ENCODE results near the gene ERVV-1. TPM values are rescaled to one million over a fixed set of nuclear protein-coding genes. Genes with fewer than 3 reads are reported as not detected.

The ERVV-1 gene
- total and polyA plus RNA-seq, 2 of the 4 experiments (the other 2 are of a cell fraction), result not detected

DNA sequence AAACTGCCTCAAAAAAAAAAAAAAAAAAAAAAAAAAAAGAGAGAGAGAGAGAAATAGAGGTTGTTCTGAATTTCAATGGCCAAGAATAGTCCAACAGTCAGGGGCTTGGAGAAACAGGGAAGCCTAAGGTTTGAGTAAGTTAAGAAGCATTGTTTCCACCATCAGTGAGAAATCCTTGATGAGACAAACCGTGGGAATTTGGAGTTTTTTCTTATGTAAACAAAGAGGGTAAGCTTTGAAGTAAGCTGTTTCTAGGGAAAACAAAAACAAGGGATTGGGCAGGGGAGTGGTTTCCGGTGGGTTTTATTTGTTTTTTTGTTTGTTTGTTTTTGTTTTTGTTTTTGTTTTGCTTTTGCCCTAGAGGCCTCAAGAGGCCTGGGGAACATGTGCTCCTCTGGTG lies 11.2 kb upstream of the ERVV-1 start:
- TF ChIP-seq NFE2L2 (IDR thresholded peaks at IDR 0.05; ENCODE audit: low read depth, low read length), result no peak
- TF ChIP-seq SMC3 (IDR thresholded peaks at IDR 0.05; ENCODE audit: low read depth, low read length), result no peak
- TF ChIP-seq RFX5 (IDR thresholded peaks at IDR 0.05; ENCODE audit: low read depth, low read length), result no peak
- TF ChIP-seq, protein P1, sequence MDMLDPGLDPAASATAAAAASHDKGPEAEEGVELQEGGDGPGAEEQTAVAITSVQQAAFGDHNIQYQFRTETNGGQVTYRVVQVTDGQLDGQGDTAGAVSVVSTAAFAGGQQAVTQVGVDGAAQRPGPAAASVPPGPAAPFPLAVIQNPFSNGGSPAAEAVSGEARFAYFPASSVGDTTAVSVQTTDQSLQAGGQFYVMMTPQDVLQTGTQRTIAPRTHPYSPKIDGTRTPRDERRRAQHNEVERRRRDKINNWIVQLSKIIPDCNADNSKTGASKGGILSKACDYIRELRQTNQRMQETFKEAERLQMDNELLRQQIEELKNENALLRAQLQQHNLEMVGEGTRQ (IDR thresholded peaks at IDR 0.05; ENCODE audit: low read depth, low read length), result no peak
- TF ChIP-seq, protein P2, sequence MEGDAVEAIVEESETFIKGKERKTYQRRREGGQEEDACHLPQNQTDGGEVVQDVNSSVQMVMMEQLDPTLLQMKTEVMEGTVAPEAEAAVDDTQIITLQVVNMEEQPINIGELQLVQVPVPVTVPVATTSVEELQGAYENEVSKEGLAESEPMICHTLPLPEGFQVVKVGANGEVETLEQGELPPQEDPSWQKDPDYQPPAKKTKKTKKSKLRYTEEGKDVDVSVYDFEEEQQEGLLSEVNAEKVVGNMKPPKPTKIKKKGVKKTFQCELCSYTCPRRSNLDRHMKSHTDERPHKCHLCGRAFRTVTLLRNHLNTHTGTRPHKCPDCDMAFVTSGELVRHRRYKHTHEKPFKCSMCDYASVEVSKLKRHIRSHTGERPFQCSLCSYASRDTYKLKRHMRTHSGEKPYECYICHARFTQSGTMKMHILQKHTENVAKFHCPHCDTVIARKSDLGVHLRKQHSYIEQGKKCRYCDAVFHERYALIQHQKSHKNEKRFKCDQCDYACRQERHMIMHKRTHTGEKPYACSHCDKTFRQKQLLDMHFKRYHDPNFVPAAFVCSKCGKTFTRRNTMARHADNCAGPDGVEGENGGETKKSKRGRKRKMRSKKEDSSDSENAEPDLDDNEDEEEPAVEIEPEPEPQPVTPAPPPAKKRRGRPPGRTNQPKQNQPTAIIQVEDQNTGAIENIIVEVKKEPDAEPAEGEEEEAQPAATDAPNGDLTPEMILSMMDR (conservative IDR thresholded peaks at IDR 0.05; ENCODE audit: low read depth, low read length), result no peak
- in situ Hi-C loops (cut with MboI; ENCODE audit: low sequenced_read_pairs) (no loop called here), intact Hi-C loops (cut with micrococcal nuclease) (no loop called here), dilution Hi-C loops (cut with HindIII; ENCODE audit: low sequenced_read_pairs, unreplicated experiment) (no loop called here)
- no peak overlapping the region for H2AFZ ChIP-seq (replicated peaks; ENCODE audit: low read length, poor library complexity)
- H3K23ac ChIP-seq (ENCODE audit: low read depth, low read length), result no peak overlapping the region
- H4K8ac ChIP-seq (ENCODE audit: low read depth in 2 of 2, low read length in 2 of 2), result no peak overlapping the region
- H2BK20ac ChIP-seq (ENCODE audit: low read depth, low read length), result no peak overlapping the region
- ChIA-PET POLR2A (ENCODE audit: unreplicated experiment) (interaction anchor here (0.5 kb wide), 1 partner anchor 354 kb away, joined by 3 read pairs; no protein-coding TSS in a partner anchor), CTCF (no interaction called here)
- H2AK9ac ChIP-seq (replicated peaks; ENCODE audit: low read depth, low read length, poor library complexity), result no peak overlapping the region
- DNase-seq (no peak), ATAC-seq (ENCODE audit: low read depth) (no peak)
- WGBS, 2 experiments (ENCODE audit: extremely low coverage in 2 of 2, insufficient read length in 1 of 2), result no CpG with 5 or more reads among the region's 2 CpGs
- H3K14ac ChIP-seq (replicated peaks; ENCODE audit: low read depth, low read length), result no peak overlapping the region
- H4K91ac ChIP-seq (ENCODE audit: insufficient read depth, low read depth, low read length), result no peak overlapping the region
- H3K9me1 ChIP-seq (ENCODE audit: insufficient read depth, low read length), result no peaks in the 10 kb centered on the region
- no peak overlapping the region for H3K4ac ChIP-seq (ENCODE audit: low read depth, low read length)
- H2AK5ac ChIP-seq (ENCODE audit: low read depth, low read length), result no peak overlapping the region
- no peak overlapping the region for H3K4me3 ChIP-seq (ENCODE audit: insufficient read depth, low read depth, low read length)
- H3K27ac ChIP-seq (ENCODE audit: insufficient read depth, low read length), result no peak overlapping the region
- no peaks in the 10 kb centered on the region for H4K20me1 ChIP-seq (ENCODE audit: insufficient read depth, low read length)
- no TSS peak for BruUV-seq (replicated peaks)
- H3K27me3 ChIP-seq (ENCODE audit: control insufficient read depth, insufficient read depth, low read length), result no peaks in the 10 kb centered on the region
- no peak overlapping the region for H3K4me2 ChIP-seq (ENCODE audit: low read depth, low read length)
- H2BK5ac ChIP-seq (ENCODE audit: low read depth, low read length, poor library complexity, severe bottlenecking), result no peak overlapping the region
- H2BK15ac ChIP-seq (ENCODE audit: low read depth, low read length), result no peak overlapping the region
- H3K4me1 ChIP-seq (ENCODE audit: control insufficient read depth, insufficient read depth, low read length), result no peaks in the 10 kb centered on the region
- H4K5ac ChIP-seq (ENCODE audit: low read depth, low read length), result no peak overlapping the region
- no peak overlapping the region for H2BK120ac ChIP-seq (ENCODE audit: low read depth, low read length)
- no peak overlapping the region for H3K56ac ChIP-seq (ENCODE audit: extremely low read depth, insufficient read depth, low read length)
- no peaks in the 10 kb centered on the region for H3K79me1 ChIP-seq (ENCODE audit: low read depth in 1 of 2, low read length in 2 of 2)
- H3K36me3 ChIP-seq (ENCODE audit: control insufficient read depth, insufficient read depth, low read length), result no peaks in the 10 kb centered on the region
- H3K9ac ChIP-seq (ENCODE audit: low read depth, low read length), result no peak overlapping the region
- H3K18ac ChIP-seq (ENCODE audit: low read depth, low read length), result no peak overlapping the region
- H3K9me3 ChIP-seq (ENCODE audit: control insufficient read depth, insufficient read depth, low read length), result peaks cover 7% of the 10 kb centered on the region; the same call in 1 of the 2 replicates

Measured in IMR-90 (cell line).